Right lobe of liver (tissue), 4 donors: Measurements from ENCODE around the gene DUSP22.

Experiments used
- POLR2A ChIP-seq: fragments of 450-650 bp; IDR thresholded peaks from one replicate; pipeline ENCODE4 v1.6.1; 2017; ENCODE audit warnings: antibody characterized with exemption, mild to moderate bottlenecking
- TF ChIP-seq, protein P1 (sequence below), 4 donors: fragments of 200-600 bp in 3 of 4; fragments of 450-650 bp in 1 of 4; IDR thresholded peaks; one replicate each; pipeline versions ENCODE4 v1.5.1 to v1.8.0; 2016 to 2022; ENCODE audit warnings: antibody characterized with exemption in 4 of 4, mild to moderate bottlenecking in 2 of 4
- donor health status: DM: no; HTN: no; CAD: no.
- donor health status: DM: no; HTN: no; CAD: no.
- donor health status: DM: no; HTN: yes; CAD: no.

DNA sequence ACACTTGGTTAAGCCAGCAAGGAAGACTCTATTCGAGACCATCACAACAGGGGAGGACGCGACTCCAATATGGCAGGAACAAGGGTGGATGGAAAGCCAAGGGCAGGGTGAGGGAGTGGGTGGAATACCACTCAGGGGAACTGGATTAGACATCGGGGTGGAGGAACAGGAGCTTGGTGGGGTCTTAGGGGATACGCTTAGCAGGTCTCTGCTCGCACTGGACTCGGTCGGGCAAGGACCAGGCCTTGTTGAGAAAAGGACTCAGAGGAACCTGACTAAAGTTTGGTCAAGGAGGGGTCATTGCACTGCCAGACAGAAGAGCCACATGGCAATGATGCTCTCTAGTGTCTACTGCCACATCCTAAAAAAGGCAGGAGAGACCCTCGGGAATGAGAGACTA, 10.5 kb downstream of the DUSP22 start:
- no peak for TF ChIP-seq POLR2A
- TF ChIP-seq, protein P1, sequence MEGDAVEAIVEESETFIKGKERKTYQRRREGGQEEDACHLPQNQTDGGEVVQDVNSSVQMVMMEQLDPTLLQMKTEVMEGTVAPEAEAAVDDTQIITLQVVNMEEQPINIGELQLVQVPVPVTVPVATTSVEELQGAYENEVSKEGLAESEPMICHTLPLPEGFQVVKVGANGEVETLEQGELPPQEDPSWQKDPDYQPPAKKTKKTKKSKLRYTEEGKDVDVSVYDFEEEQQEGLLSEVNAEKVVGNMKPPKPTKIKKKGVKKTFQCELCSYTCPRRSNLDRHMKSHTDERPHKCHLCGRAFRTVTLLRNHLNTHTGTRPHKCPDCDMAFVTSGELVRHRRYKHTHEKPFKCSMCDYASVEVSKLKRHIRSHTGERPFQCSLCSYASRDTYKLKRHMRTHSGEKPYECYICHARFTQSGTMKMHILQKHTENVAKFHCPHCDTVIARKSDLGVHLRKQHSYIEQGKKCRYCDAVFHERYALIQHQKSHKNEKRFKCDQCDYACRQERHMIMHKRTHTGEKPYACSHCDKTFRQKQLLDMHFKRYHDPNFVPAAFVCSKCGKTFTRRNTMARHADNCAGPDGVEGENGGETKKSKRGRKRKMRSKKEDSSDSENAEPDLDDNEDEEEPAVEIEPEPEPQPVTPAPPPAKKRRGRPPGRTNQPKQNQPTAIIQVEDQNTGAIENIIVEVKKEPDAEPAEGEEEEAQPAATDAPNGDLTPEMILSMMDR (IDR thresholded peaks at IDR 0.05) = no peak
